Fibroblast of skin of left quadriceps (primary cell): ENCODE data around the gene PRSS53.

Source experiments
- DNase-seq, 2 experiments: peaks; one replicate each; pipeline ENCODE4 v3.0.0-alpha.2; 2013; ENCODE audit warnings: low read depth in 2 of 2

PRSS53 gene

DNA sequence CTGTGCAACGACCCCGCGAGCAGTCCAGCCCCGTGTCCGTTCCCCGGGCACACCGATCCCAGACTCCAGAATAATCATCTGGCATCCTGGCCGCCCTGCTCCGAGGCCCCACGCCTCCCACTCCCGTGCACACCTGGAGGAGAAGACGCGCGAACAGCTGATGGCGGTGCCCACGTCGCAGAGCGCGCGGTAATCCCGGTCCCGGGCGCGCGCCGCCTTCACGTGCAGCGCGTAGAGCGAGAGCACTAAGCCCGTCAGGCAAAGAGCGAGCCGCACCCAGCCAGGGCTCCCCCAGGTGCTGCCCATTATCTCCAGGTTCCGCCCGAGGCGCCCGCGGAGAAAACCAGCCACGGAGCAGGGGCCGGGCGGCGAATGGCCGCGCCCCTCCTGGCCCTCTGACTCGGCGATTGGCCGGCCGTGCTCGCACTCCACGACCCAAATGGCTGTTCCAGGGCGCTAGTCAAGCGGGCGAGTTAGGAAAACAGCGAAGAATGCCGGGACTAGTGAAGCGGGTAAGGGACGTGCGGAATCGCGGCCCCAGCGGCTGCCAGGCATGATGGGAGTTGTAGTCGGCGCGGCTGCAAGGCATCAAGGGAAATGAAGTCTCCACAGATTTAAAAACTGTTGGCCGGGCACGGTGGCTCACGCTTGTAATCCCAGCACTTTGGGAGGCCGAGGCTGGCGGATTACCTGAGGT is 5.8 kb upstream of the PRSS53 start, which contains the start of gene VKORC1:
TSS of gene VKORC1 (minus strand) at position 374 of the 697 bp plus-strand sequence. CDS start at position 306, 68 bp downstream.
- DNase-seq, result peak; percentile 94 to 95

DNA sequence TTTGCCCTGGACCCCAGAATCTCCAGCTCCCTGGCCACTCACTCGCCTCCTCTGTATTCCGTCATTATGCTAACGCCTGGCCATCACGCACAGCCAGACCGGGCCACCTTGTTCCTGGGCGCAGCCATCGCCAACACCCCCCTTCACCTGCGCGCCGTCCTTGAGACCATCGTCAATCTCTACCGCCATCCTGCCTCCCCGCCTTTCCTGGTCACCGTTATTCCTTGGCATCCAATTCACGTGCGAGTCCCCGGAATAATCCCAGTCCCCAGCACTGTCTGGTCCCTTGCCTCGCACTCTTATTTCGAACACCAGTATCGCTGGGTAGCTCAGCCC is 5.3 kb upstream of the PRSS53 start:
- DNase-seq, result no peak

GRCh38 chr16:31093132-31093703 is 4.5 kb upstream of the PRSS53 start:
- no peak for DNase-seq

- no peak for DNase-seq
Observed at GRCh38 chr16:31092330-31092729, 3.6 kb upstream of the PRSS53 start.

- no peak for DNase-seq
Observed at GRCh38 chr16:31090540-31090939, 1.8 kb upstream of the PRSS53 start.

- DNase-seq, result no peak
Observed at GRCh38 chr16:31089199-31089598, 456 bp upstream of the PRSS53 start.

DNA sequence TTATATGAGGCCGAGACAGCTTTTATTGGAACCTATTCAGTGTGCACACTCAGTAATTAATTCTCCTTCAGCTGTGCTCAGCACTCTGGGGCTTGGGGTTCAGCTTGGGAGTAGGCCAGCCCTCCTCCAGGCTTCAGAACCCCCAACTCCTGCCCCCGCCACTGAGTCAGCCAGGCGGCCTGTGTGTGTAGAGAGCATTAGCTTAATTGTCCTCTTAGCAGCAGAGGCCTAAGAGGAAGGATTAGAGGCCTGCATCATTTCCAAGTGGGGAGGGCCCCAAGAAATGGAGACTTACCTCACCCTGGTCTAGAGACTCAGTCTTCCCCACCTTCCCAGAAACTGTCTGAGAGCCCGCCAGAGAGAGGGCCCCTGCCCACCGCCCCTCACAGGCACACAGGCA is 772 bp downstream of the PRSS53 start:
- DNase-seq, result no peak

- no peak for DNase-seq
Observed at GRCh38 chr16:31087481-31087880, 1.3 kb downstream of the PRSS53 start.

DNA sequence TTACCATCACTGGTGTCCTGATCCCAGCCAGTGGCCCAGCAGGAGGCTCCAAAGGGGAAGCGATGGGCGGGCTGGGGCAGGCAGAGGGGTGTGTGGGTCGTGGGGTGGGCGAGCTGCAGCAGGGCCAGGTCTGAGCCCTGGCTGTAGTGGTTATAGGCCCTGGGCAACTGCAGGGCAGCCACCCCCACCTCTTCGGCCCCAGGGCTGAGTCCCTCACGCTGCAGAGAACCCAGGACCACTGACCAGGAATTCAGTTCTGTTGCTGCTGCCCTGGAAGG is 2.2 kb downstream of the PRSS53 start:
- DNase-seq, result no peak

GRCh38 chr16:31085873-31086628 is 2.7 kb downstream of the PRSS53 start:
- DNase-seq, result no peak

DNA sequence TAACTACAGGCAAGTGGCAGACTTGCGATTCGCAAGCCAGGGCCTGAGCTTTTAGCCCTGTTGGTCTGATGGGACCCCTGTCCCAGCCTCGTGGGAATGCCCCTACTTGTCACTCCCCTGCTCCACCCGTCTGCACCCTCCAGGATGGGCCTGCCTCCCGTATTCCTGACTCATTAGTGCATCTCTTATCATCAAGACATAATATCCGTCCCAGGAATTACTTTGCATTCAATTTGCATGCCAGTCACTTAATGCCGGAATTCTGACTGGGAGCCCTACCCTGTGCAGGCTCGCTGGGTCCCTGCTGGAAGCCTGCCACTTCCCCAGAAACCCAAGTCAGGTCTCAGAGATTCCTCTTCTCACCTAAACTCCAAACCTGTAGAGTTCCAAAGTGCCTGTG is 3.3 kb downstream of the PRSS53 start:
- DNase-seq, result no peak

GRCh38 chr16:31084584-31085302 is 4.0 kb downstream of the PRSS53 start:
- no peak for DNase-seq

GRCh38 chr16:31083981-31084380 is 4.8 kb downstream of the PRSS53 start:
- no peak for DNase-seq

DNA sequence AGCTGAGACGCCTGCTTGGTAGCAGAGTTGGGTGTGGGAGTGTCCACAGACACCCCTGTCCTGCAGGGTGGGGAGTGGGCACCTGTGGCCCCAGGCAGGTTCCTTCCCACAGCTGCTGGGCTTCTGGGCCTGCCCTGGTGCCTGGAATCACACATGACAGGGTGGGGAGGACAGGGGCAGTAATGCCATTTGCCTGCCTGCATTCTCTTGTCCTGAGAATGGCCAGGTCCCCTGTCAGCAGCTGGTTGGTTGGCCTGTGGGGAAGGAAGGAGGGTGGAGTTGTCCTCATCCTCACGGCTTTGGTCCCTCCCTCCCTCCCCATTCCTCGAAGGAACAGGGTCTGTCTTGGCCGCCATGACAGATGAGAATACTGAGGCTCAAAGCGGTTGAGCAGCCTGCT is 5.2 kb downstream of the PRSS53 start:
- DNase-seq, result no peak

GRCh38 chr16:31083081-31083480 is 5.7 kb downstream of the PRSS53 start:
- no peak for DNase-seq

DNA sequence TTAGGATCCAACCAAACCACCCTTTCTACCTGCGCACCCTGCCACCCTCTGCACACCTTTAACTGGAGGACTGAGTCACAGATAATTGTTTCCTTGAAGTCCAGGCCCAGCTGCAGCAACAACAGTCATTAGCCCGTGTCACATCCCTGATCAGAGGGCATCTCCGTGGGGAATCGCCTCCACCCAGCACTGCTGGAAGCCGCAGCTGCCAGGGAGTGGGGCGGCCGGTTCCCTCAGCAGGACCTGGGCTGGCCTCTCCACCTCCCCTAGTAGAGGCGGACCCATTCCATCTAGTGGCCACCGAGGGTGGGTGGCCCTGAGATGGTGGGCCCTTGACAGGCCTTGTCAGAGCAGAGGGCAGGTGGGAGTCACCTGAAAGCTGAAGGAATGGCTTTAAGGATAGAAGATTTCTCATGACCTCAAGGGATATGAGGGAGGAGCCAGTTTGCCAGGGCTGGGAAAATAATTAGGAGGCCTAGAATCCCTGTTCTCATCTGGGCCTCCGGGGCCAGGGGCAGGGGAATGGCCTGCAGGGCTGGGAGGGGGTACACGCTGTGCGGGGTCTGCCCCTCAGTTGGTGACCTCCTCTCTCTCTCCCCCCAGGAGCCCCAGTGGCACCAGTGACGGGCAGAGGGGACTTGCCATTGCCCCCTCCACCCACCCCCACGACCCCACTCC is 6.2 kb downstream of the PRSS53 start:
- no peak for DNase-seq

DNA sequence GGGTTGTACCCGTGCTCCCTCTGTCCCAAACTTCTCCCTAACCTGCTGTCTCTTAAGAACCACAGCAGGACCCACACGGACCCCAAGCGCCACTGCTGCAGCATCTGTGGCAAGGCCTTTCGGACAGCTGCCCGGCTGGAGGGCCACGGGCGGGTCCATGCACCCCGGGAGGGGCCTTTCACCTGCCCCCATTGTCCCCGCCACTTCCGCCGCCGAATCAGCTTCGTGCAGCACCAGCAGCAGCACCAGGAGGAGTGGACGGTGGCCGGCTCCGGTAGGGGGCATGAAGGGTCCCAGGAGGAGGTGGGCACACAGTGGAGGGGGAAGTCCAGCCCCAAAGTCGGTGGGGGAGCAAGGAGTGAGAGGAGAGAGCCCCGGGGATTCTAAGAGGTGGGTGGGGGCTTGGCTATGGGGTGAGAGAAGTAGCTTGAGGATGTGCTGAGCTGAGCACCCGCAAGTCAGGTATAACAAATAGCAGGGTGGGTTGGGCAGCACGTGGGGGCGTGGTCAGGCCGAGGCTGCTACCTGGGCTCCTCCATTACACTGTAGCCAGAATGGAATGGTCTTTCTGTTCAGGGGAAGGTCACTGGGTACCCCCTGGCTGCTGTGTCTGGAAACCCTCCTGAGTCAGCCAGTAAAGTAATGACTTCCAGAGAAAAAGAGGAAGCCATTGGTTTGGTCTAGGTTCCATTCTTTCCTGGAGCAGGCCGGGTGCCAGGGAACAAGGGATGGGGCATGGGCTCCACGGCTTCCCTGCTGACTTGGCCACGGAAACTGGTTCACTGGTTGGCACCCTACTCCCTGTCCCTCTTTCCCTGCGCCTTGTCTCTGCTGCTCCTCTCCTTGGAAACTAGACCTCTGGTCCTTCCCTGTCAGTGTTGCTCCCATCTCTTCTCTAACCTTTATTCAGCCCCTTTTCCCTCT is 7.1 kb downstream of the PRSS53 start:
- no peak for DNase-seq

DNA sequence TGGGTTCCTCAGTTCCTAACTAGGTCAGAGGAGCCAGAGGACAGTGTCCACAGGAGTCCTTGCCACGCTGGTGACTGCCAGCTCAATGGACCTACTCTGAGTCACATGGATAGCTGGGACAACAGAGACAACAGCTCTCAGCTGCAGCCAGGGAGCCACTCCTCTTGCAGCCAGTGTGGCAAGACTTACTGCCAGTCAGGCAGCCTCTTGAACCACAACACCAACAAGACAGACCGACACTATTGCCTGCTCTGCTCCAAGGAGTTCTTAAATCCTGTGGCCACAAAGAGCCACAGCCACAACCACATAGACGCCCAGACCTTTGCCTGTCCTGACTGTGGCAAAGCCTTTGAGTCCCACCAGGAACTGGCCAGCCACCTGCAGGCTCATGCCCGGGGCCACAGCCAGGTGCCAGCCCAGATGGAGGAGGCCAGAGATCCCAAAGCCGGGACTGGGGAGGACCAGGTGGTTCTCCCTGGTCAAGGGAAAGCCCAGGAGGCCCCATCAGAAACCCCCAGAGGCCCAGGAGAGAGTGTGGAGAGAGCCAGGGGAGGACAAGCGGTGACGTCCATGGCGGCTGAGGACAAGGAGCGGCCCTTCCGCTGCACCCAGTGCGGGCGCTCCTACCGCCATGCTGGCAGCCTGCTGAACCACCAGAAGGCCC is 7.9 kb downstream of the PRSS53 start:
- no peak for DNase-seq

DNA sequence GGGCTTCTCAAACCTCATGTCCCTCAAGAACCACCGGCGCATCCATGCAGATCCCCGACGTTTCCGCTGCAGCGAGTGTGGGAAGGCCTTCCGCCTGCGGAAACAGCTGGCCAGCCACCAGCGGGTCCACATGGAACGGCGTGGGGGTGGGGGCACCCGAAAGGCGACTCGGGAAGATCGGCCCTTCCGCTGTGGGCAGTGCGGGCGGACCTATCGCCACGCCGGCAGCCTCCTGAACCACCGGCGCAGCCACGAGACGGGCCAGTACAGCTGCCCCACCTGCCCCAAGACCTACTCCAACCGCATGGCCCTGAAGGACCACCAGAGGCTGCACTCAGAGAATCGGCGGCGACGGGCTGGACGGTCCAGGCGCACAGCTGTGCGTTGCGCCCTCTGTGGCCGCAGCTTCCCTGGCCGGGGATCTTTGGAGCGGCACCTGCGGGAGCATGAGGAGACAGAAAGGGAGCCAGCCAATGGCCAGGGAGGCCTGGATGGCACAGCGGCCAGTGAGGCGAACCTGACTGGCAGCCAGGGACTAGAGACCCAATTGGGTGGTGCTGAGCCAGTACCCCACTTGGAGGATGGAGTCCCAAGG is 8.6 kb downstream of the PRSS53 start:
- no peak for DNase-seq

- no peak for DNase-seq
Observed at GRCh38 chr16:31079342-31079944, 9.3 kb downstream of the PRSS53 start.
